Peyer's patch (tissue), 4 donors: Measurements from ENCODE around the gene FBXO21.

Experiments used
- CTCF ChIP-seq, 6 experiments: fragments of 450-650 bp in 4 of 6; fragments of 200-600 bp in 2 of 6; sonication (generic) in 1 of 6; IDR thresholded peaks; one replicate each; pipeline ENCODE4 v1.5.1; 2017 to 2019; ENCODE audit warnings: antibody characterized with exemption in 6 of 6, mild to moderate bottlenecking in 3 of 6, moderate library complexity in 1 of 6
- POLR2A ChIP-seq, 2 donors: fragments of 450-650 bp; IDR thresholded peaks; one replicate each; pipeline ENCODE4 v1.5.1; 2017; ENCODE audit warnings: antibody characterized with exemption in 2 of 2, mild to moderate bottlenecking in 2 of 2, moderate library complexity in 2 of 2

- no peak for TF ChIP-seq CTCF (IDR thresholded peaks at IDR 0.05)
- no peak for TF ChIP-seq POLR2A (IDR thresholded peaks at IDR 0.05)
Measured at GRCh38 chr12:117202033-117202432, 11.8 kb upstream of the FBXO21 start.
